HUDEP-2 (cell line): ENCODE results near the gene ATF4.
"Not testable (repeated sequence)": the region's sequence is repeated elsewhere in the genome, so short reads cannot be mapped to it uniquely, and the experiment has no call there.

Source experiments
- DNase-seq, 76 experiments: peaks; one replicate each; lab custom pipeline; 2025; ENCODE audit not compliant: unreplicated experiment in 76 of 76; lab: John Stamatoyannopoulos, UW

ATF4 gene

DNA sequence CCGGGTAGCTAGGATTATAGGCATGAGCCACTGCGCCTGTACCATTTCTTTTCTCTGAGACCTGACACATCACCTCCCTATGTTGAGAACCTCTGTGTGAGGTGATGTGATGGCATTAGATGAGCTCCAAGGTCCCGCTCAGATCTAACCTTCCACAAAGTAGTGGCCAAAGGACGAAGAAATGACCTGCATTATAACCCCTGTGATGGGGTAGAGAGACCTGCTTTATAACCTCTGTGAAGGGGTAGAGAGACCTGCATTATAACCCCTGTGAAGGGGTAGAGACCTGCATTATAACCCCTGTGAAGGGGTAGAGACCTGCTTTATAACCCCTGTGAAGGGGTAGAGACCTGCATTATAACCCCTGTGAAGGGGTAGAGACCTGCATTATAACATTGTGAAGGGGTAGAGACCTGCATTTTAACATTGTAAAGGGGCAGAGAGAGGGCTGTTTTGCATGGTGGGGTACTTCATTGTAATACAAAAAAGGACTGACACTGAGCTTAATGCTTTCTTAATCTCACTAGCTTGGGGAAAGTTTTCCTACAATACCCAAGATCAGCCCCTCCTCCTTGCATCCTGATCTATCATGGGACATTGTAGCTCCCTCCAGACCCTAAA is 9.7 kb upstream of the ATF4 start:
- no peak for DNase-seq

DNA sequence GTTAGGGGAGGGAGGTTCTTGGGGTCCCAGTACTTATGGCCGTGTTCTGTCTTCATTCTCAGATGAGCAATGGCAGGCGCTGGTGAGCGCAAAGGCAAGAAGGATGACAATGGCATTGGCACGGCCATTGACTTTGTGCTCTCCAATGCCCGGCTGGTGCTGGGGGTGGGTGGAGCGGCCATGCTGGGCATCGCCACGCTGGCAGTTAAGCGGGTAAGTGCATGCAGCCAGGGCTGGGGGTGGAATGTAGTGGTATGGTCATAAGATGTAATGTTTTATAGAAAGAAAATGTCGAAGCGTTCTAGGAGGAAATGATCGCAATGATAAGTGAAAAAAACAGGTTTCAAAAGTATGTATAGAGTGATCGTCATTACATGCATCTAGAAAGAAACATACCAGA is 9.1 kb upstream of the ATF4 start:
- no peak for DNase-seq

- no peak for DNase-seq
Measured at GRCh38 chr22:39512026-39512425, 8.3 kb upstream of the ATF4 start.

- no peak for DNase-seq
Measured at GRCh38 chr22:39513791-39514190, 6.6 kb upstream of the ATF4 start.

GRCh38 chr22:39514373-39514973 is 5.9 kb upstream of the ATF4 start:
- DNase-seq = peak in 35 of 76 experiments; percentile 13 to 64 (median 39)

- no peak for DNase-seq
Measured at GRCh38 chr22:39515266-39516050, 4.9 kb upstream of the ATF4 start.

DNA sequence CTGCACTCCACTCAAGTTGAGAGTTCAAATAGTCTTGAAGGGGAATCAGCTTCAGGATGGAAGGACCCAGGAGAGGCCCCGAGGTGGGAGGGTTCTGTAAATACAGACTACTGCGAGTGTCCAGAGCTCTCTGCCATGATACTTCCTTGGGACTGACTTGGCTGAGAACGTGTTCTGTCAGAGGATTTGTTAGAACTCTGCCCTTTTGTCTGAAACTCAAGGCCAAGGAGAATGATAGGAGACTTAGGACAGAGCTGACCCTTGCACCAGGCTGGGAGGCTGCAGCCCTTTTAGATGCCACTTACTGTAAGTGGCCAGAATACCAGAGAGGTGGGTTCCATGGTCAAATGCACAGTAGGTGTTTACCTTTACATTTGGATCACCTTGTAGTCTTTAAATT is 2.9 kb upstream of the ATF4 start:
- no peak for DNase-seq

DNA sequence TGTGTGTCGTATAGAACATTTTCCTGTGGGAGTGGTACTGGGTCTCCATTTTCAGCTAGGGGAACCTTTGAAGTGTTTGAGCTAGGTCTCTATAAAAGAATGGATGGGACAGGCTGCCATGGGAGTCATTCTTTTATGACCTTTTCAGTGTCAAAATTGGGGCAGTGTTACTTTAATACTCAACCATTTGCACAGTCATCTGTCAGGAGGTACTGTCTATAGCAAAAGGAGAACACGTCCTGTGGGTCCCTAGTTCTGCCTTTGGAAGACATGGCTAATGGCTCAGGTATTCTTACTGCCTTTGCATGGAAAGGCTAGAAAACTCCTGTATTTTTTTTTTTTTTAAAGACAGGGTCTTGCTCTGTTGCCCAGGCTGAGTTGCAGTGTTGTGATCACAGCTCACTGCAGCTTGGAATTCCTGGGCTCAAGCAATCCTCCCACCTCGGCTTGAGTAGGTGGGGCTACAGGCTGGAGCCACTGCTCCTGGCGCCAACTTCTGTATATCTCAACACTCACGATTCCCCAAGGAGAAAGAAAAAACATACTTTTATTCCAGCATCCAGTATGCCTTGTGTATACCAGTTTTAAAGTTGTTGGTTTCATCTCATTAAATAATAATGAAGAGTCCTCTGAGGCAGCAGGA is 2.1 kb upstream of the ATF4 start:
- no peak for DNase-seq

DNA sequence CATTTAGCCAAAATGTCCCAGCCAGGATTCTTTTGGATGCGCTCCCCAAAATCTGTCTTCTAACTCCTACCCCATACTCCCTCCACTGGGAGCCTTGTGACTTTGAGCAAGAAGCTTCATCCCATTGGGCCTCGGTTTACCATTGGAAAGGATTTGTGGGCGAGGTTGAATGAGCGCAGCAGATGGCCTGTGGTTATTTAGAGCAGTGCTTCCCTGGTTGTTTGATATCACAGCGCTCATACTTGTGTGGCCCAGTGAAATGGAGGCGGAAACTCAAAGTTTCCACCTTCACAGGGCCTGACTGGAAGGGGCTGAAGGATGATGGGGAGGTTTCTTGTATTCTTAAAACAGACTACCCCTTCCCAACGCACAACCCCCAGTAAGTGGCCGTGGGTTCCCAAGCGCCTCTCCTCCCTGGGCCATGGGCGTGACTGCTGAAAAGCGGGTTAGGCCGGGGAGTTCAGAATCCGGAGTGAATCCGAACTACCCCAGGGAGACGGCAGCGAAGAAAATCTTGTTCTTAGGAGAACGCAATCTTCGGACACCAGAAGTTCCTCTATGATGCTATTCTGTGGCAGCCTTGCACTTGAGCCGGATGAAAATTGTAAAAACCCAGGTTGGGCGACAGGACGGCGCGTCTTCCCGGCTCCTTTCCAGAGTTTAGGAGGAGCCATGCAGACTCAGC is 1.2 kb upstream of the ATF4 start:
- DNase-seq = peak in 11 of 76 experiments; percentile 21 to 76 (median 47)

- peak in 70 of 76 experiments; percentile 46 to 98 (median 96) for DNase-seq
Measured at GRCh38 chr22:39519681-39520225, 609 bp upstream of the ATF4 start.

DNA sequence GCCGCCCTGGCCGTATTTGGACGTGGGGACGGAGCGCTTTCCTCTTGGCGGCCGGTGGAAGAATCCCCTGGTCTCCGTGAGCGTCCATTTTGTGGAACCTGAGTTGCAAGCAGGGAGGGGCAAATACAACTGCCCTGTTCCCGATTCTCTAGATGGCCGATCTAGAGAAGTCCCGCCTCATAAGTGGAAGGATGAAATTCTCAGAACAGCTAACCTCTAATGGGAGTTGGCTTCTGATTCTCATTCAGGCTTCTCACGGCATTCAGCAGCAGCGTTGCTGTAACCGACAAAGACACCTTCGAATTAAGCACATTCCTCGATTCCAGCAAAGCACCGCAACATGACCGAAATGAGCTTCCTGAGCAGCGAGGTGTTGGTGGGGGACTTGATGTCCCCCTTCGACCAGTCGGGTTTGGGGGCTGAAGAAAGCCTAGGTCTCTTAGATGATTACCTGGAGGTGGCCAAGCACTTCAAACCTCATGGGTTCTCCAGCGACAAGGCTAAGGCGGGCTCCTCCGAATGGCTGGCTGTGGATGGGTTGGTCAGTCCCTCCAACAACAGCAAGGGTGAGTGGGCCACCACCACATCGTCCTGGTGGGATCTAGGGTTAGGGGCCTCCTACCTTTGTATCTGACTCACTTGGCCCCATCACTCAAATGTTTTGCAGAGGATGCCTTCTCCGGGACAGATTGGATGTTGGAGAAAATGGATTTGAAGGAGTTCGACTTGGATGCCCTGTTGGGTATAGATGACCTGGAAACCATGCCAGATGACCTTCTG is 934 bp downstream of the ATF4 start:
- DNase-seq = peak in 6 of 76 experiments; percentile 17 to 69 (median 38)

- DNase-seq = not testable (repeated sequence)
Measured at GRCh38 chr22:39522091-39522490, 1.7 kb downstream of the ATF4 start.

DNA sequence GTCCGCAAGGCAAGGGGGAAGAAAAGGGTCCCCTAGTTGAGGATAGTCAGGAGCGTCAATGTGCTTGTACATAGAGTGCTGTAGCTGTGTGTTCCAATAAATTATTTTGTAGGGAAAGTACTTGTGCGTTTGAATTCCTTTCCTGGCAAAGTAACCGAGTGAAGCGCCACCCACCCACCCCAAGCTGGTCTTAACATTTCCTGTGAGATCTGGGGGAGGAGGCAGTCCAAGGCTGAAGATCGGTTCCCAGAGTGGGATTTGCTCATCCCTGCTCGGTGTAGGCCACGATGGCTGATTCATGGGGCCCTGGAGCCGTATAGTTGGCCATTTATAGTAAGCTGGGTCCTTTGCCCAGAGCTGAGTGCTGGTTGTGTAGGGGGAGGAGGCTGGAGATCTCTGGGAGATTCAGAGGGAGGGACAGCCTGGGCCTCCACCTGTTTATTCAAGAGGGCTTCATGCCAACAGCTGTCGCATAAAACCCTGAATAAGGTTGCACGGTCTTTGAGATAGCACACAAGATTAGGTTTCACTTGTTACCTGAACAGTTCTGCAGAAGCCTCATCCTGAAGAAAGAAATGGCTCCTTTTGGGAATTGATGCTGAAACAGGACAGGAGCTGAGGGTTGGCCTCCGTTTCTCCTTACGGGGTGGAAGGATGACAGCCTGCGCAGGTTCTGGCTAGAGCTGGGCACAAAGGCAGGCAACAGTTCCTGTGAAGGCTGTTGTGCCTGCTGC is 2.4 kb downstream of the ATF4 start:
- DNase-seq = peak in 22 of 76 experiments; percentile 14 to 56 (median 35)

GRCh38 chr22:39524089-39524752 is 3.9 kb downstream of the ATF4 start:
- peak in 3 of 76 experiments; percentile 15 to 21 (median 18) for DNase-seq

DNA sequence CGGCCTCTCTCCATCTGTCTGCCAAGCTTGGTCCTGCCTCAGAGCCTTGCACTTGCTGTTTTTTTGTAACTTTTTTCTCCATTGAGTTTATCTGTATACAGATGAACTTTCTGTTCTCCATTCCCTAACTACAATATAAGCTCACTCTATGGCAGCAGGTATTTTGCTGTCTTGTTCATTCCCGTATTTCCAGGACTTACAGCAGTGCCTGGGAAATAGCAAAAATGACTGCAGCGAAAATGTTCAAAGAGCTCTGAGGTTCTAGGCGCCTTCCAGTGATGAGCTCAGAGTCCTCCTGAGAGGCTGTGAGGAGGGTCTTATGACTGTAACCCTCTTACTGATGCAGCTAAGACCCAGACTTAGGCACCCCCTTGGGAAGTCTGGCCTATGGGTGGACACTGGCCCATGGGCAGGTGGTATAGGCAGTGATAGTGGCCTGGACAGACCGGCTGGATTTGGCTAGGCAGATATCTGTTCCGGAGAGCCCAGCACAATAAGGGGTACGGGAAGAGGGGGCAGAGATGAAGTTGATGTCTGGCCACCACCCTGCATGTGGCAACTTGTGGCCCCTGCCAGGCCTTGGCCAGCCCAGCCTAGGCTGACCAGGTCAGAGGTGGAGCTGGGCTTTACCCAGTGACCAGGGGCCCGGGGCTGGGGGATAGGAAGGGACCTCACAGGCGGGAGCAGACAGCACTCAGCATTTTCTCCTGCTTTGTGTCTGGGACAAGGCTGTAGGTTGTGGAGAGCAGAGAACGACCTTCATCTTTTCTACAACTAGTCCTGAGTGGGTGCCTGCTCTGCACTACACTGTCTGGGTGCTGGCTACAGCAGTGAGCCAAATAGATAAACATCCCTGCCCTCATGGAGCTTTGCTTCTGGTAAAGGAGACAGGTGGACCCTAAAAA is 4.6 kb downstream of the ATF4 start:
- DNase-seq = peak in 1 of 76 experiments; percentile 24

- no peak for DNase-seq
Measured at GRCh38 chr22:39525658-39525975, 5.3 kb downstream of the ATF4 start.

DNA sequence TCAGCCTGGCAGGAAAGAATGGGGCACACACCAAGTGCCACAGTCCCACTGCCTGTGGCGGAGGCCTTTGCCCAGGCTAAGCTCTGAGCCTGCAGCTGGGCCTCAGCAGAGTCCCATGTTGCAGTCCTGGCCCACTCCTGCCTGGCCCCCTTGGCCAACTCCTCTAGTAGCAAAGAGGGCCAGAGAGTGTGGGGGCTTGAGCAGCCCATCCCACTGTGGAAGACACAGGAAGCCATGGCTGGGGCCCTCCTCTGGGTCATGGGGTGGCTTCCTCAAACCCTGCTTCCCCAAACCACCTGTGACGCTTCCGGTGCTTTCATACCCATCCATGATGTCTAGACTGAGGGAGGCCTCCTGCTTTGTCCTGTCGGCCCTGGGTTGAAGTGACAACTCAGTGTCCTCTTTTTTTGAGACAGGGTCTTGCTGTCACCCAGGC is 6.4 kb downstream of the ATF4 start:
- DNase-seq = no peak
